HL-60 (cell line): ENCODE results near the gene BEGAIN.

ENCODE experiments used
- DNase-seq, 2 experiments: peaks; one replicate each; pipeline ENCODE4 v3.0.0-alpha.2; 2010 to 2020; ENCODE audit warnings: low read depth in 1 of 2, low spot score in 1 of 2
- H3K27ac ChIP-seq: fragments of 250-450 bp; sonication (Bioruptor Pico); replicated peaks from 2 replicates; pipeline ENCODE4 v1.5.1; 2020; ENCODE audit warnings: mild to moderate bottlenecking, moderate library complexity
- H3K27me3 ChIP-seq: fragments of 250-450 bp; sonication (Bioruptor Pico); 2 replicates; pipeline ENCODE4 v1.5.1; 2021; ENCODE audit warnings: mild to moderate bottlenecking, moderate library complexity; ENCODE audit not compliant: insufficient read depth, poor library complexity, severe bottlenecking
- H3K4me3 ChIP-seq: replicated peaks from 2 replicates; pipeline ENCODE4 v1.5.1; 2011; ENCODE audit warnings: mild to moderate bottlenecking, control low read depth, low read length; ENCODE audit not compliant: insufficient read depth
- GABPA ChIP-seq: IDR thresholded peaks from 2 replicates; pipeline ENCODE4 v1.6.1; 2012; ENCODE audit warnings: low read depth
- POLR2AphosphoS5 ChIP-seq: IDR thresholded peaks from 2 replicates; pipeline ENCODE4 v1.6.1; 2012; ENCODE audit warnings: low read depth
- SPI1 ChIP-seq: IDR thresholded peaks from 2 replicates; pipeline ENCODE4 v1.6.1; 2012; ENCODE audit warnings: low read depth, mild to moderate bottlenecking, borderline replicate concordance
- TF ChIP-seq, protein P1 (sequence below): IDR thresholded peaks from one replicate; pipeline ENCODE4 v1.5.1; 2011; ENCODE audit warnings: low read length, control low read depth, inconsistent platforms; ENCODE audit not compliant: insufficient read depth
- TF ChIP-seq, protein P2 (sequence below): IDR thresholded peaks from 2 replicates; pipeline ENCODE4 v1.6.1; 2012; ENCODE audit warnings: low read depth; ENCODE audit not compliant: insufficient replicate concordance

BEGAIN gene

DNA sequence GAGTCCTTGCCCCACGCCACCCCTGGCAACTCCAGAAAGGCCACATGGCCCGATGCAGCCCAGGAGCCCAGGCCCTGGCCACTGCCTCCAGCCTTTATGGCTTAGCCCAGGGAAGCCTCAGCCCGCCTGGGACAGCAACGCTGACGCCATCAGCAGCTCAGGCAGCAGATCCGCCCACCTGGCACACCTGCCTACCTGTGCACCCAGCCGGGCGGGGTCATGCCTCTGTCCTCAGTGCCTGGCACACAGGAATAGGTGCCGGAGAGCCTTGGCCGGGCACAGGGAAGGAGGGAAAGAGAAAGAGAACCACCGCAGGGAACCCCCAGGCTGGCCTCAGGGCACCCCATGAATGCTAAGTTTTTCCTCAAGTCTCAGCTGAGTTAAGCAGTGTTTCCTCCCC is 21.1 kb downstream of the BEGAIN start:
- Histone ChIP-seq H3K27me3 (peaks cover 35% of the 10 kb centered on the region), H3K27ac (no peak overlapping the region), H3K4me3 (no peak overlapping the region)
- TF ChIP-seq GABPA = no peak
- no peak for TF ChIP-seq POLR2AphosphoS5
- no peak for TF ChIP-seq SPI1
- TF ChIP-seq, protein P1, sequence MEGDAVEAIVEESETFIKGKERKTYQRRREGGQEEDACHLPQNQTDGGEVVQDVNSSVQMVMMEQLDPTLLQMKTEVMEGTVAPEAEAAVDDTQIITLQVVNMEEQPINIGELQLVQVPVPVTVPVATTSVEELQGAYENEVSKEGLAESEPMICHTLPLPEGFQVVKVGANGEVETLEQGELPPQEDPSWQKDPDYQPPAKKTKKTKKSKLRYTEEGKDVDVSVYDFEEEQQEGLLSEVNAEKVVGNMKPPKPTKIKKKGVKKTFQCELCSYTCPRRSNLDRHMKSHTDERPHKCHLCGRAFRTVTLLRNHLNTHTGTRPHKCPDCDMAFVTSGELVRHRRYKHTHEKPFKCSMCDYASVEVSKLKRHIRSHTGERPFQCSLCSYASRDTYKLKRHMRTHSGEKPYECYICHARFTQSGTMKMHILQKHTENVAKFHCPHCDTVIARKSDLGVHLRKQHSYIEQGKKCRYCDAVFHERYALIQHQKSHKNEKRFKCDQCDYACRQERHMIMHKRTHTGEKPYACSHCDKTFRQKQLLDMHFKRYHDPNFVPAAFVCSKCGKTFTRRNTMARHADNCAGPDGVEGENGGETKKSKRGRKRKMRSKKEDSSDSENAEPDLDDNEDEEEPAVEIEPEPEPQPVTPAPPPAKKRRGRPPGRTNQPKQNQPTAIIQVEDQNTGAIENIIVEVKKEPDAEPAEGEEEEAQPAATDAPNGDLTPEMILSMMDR = no peak
- TF ChIP-seq, protein P2, sequence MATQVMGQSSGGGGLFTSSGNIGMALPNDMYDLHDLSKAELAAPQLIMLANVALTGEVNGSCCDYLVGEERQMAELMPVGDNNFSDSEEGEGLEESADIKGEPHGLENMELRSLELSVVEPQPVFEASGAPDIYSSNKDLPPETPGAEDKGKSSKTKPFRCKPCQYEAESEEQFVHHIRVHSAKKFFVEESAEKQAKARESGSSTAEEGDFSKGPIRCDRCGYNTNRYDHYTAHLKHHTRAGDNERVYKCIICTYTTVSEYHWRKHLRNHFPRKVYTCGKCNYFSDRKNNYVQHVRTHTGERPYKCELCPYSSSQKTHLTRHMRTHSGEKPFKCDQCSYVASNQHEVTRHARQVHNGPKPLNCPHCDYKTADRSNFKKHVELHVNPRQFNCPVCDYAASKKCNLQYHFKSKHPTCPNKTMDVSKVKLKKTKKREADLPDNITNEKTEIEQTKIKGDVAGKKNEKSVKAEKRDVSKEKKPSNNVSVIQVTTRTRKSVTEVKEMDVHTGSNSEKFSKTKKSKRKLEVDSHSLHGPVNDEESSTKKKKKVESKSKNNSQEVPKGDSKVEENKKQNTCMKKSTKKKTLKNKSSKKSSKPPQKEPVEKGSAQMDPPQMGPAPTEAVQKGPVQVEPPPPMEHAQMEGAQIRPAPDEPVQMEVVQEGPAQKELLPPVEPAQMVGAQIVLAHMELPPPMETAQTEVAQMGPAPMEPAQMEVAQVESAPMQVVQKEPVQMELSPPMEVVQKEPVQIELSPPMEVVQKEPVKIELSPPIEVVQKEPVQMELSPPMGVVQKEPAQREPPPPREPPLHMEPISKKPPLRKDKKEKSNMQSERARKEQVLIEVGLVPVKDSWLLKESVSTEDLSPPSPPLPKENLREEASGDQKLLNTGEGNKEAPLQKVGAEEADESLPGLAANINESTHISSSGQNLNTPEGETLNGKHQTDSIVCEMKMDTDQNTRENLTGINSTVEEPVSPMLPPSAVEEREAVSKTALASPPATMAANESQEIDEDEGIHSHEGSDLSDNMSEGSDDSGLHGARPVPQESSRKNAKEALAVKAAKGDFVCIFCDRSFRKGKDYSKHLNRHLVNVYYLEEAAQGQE = no peak
- DNase-seq = no peak

DNA sequence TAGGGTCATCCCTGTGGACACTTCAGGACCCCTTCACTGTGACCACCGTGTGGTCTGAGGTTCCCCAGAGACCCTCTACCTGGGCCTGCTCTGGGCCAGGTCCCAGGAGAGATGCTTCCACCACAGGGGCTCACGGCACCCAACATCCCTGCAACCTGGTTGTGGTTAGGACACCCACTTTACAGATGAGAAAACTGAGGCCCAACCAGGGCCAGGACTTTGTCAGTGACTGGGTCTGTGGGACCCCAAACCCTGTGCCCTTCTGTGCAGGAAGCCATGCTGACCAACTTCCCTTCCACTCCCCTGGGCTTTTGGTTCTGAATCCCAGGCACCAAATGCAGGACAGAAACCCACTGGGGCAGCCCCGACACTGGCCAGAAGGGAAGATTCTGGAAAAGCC is 21.6 kb downstream of the BEGAIN start:
- peaks cover 31% of the 10 kb centered on the region for H3K27me3 ChIP-seq
- TF ChIP-seq, protein P1 = no peak
- TF ChIP-seq, protein P2 = no peak
- TF ChIP-seq SPI1 (no peak), GABPA (no peak), POLR2AphosphoS5 (no peak)
- no peak overlapping the region for H3K4me3 ChIP-seq
- no peak overlapping the region for H3K27ac ChIP-seq
- no peak for DNase-seq

DNA sequence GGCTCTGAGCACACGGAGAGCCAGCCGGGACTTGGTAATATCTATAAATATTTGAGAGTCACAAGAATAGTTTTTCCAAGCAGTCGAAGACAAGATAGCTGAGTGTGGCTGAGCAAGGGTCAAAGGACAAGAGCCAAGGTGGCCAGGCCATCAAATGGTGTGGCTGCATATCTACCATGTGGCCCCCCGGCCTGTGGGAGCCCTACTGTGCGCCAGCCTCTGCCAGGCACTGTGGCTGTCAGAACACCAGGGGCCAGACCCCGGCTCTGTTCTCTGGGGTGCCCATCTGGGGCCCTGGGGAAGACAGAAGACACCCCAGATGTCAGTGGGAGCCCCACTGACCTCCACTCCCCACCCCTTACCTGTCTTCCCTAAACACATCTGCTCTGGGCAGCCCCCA is 22.7 kb downstream of the BEGAIN start:
- peaks cover 20% of the 10 kb centered on the region for H3K27me3 ChIP-seq
- no peak for DNase-seq

More for the DNA sequence above, 22.7 kb downstream of the BEGAIN start:
- H3K27ac ChIP-seq = no peak overlapping the region
- TF ChIP-seq SPI1 (no peak), POLR2AphosphoS5 (no peak), GABPA (no peak)
- TF ChIP-seq, protein P2 = no peak
- TF ChIP-seq, protein P1 = no peak
- H3K4me3 ChIP-seq = no peak overlapping the region
